NCI-H128 (cell line): Measurements from ENCODE around the gene STAB1.

Experiments
- DNase-seq: peaks from one replicate; lab custom pipeline; 2025; ENCODE audit not compliant: unreplicated experiment; lab: John Stamatoyannopoulos, UW

STAB1 gene

GRCh38 chr3:52458031-52458760 is 36.9 kb upstream of the STAB1 start:
- DNase-seq = no peak

- DNase-seq = no peak
Observed at GRCh38 chr3:52458770-52459545, 36.2 kb upstream of the STAB1 start.

- no peak for DNase-seq
Observed at GRCh38 chr3:52461874-52462273, 33.3 kb upstream of the STAB1 start.

GRCh38 chr3:52463416-52463815 is 31.7 kb upstream of the STAB1 start:
- no peak for DNase-seq

GRCh38 chr3:52468336-52468735 is 26.8 kb upstream of the STAB1 start:
- DNase-seq = no peak

GRCh38 chr3:52469001-52469400 is 26.1 kb upstream of the STAB1 start:
- DNase-seq = no peak

- DNase-seq = no peak
Observed at GRCh38 chr3:52470920-52471319, 24.2 kb upstream of the STAB1 start.

- DNase-seq = no peak
Observed at GRCh38 chr3:52471371-52472238, 23.5 kb upstream of the STAB1 start.

- DNase-seq = no peak
Observed at GRCh38 chr3:52472239-52473000, 22.7 kb upstream of the STAB1 start.

- DNase-seq = no peak
Observed at GRCh38 chr3:52473026-52473425, 22.1 kb upstream of the STAB1 start.

- DNase-seq = no peak
Observed at GRCh38 chr3:52477076-52477795, 17.9 kb upstream of the STAB1 start.

GRCh38 chr3:52477796-52478095 is 17.4 kb upstream of the STAB1 start:
- no peak for DNase-seq

- no peak for DNase-seq
Observed at GRCh38 chr3:52479037-52479876, 15.9 kb upstream of the STAB1 start.

- DNase-seq = no peak
Observed at GRCh38 chr3:52479877-52480575, 15.1 kb upstream of the STAB1 start.

GRCh38 chr3:52480768-52481715 is 14.1 kb upstream of the STAB1 start:
- no peak for DNase-seq

GRCh38 chr3:52481819-52482521 is 13.2 kb upstream of the STAB1 start:
- DNase-seq = no peak

GRCh38 chr3:52483081-52483480 is 12.1 kb upstream of the STAB1 start:
- no peak for DNase-seq
